ENCODE data around the gene TRIM41. TPM values are rescaled to one million over a fixed set of nuclear protein-coding genes. Genes with fewer than 3 reads are reported as not detected.

TRIM41 gene
- total and polyA plus RNA-seq, 9 of the 15 experiments (the other 6 are each of a cell fraction or from before 2014, with no cell fraction given) = 1.8 to 47.6 (median 20.9) TPM

DNA sequence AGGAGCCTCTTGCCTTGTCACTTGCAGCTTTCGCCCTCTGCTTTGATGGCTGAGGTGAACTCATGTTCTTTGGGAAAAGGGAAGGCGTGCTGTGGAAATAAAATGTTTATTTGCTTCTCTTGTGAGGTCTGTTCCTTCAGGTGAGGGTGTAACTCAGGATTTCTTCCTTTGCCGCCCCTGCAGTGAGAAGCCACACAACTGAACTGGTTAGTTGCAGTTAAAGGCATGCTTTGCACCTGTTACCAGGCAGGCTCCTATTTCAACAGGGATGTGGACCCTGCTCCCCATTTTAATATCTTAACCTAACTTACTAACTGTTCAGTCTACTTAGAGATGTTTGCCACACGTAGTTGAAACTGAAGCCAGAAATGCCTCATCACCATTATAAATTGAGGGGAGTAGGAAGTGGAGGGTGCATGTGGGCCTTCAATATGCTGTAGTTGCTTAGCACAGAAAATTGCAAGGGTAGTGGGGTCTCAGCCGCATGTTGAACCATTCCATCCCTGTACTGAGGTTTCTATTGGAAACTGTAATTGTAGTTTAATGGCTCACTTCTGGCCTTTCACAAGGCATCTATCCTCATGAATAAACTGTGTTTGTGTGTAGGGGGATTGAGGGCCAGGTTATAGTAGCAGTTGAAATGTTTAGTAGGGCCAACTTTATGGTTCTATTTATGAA lies 12.7 kb downstream of the TRIM41 start (continued):
- TF ChIP-seq, protein P1, sequence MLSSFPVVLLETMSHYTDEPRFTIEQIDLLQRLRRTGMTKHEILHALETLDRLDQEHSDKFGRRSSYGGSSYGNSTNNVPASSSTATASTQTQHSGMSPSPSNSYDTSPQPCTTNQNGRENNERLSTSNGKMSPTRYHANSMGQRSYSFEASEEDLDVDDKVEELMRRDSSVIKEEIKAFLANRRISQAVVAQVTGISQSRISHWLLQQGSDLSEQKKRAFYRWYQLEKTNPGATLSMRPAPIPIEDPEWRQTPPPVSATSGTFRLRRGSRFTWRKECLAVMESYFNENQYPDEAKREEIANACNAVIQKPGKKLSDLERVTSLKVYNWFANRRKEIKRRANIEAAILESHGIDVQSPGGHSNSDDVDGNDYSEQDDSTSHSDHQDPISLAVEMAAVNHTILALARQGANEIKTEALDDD (IDR thresholded peaks at IDR 0.05) = peak; percentile 63; the same call in 1 of the 2 replicates
- TF ChIP-seq, protein P2, sequence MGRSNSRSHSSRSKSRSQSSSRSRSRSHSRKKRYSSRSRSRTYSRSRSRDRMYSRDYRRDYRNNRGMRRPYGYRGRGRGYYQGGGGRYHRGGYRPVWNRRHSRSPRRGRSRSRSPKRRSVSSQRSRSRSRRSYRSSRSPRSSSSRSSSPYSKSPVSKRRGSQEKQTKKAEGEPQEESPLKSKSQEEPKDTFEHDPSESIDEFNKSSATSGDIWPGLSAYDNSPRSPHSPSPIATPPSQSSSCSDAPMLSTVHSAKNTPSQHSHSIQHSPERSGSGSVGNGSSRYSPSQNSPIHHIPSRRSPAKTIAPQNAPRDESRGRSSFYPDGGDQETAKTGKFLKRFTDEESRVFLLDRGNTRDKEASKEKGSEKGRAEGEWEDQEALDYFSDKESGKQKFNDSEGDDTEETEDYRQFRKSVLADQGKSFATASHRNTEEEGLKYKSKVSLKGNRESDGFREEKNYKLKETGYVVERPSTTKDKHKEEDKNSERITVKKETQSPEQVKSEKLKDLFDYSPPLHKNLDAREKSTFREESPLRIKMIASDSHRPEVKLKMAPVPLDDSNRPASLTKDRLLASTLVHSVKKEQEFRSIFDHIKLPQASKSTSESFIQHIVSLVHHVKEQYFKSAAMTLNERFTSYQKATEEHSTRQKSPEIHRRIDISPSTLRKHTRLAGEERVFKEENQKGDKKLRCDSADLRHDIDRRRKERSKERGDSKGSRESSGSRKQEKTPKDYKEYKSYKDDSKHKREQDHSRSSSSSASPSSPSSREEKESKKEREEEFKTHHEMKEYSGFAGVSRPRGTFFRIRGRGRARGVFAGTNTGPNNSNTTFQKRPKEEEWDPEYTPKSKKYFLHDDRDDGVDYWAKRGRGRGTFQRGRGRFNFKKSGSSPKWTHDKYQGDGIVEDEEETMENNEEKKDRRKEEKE (IDR thresholded peaks at IDR 0.05; ENCODE audit: borderline replicate concordance in 1 of 2, control insufficient read depth in 1 of 2, low read depth in 2 of 2, low read length in 1 of 2) = peak in 1 of 2 experiments; percentile 19; a peak in 1 of 4 replicates
- TF ChIP-seq PHF8 (IDR thresholded peaks at IDR 0.05; ENCODE audit: borderline replicate concordance, low read length) = no peak
- TF ChIP-seq KDM5B (IDR thresholded peaks at IDR 0.05; ENCODE audit: insufficient replicate concordance, low read depth, low read length) = peak; percentile 38
- 0 out of 2 replicates have a peak, but pooled peaks have one; percentile 30 for TF ChIP-seq SP1 (CRISPR knock-in tag; IDR thresholded peaks at IDR 0.05)
- no peak for TF ChIP-seq ZNF77 (CRISPR knock-in tag; IDR thresholded peaks at IDR 0.05)
- 0 out of 2 replicates have a peak, but pooled peaks have one; percentile 18 for TF ChIP-seq NFE2 (IDR thresholded peaks at IDR 0.05; ENCODE audit: low read depth)
- TF ChIP-seq ZC3H4 (CRISPR knock-in tag; IDR thresholded peaks at IDR 0.05; ENCODE audit: borderline replicate concordance) = 0 out of 2 replicates have a peak, but pooled peaks have one; percentile 30
- no peak for TF ChIP-seq FOXK1 (CRISPR knock-in tag; IDR thresholded peaks at IDR 0.05; ENCODE audit: borderline replicate concordance)
- peak; percentile 72 for TF ChIP-seq RBM39 (optimal IDR thresholded peaks at IDR 0.05; ENCODE audit: low read depth, low read length)
- TF ChIP-seq, protein P3, sequence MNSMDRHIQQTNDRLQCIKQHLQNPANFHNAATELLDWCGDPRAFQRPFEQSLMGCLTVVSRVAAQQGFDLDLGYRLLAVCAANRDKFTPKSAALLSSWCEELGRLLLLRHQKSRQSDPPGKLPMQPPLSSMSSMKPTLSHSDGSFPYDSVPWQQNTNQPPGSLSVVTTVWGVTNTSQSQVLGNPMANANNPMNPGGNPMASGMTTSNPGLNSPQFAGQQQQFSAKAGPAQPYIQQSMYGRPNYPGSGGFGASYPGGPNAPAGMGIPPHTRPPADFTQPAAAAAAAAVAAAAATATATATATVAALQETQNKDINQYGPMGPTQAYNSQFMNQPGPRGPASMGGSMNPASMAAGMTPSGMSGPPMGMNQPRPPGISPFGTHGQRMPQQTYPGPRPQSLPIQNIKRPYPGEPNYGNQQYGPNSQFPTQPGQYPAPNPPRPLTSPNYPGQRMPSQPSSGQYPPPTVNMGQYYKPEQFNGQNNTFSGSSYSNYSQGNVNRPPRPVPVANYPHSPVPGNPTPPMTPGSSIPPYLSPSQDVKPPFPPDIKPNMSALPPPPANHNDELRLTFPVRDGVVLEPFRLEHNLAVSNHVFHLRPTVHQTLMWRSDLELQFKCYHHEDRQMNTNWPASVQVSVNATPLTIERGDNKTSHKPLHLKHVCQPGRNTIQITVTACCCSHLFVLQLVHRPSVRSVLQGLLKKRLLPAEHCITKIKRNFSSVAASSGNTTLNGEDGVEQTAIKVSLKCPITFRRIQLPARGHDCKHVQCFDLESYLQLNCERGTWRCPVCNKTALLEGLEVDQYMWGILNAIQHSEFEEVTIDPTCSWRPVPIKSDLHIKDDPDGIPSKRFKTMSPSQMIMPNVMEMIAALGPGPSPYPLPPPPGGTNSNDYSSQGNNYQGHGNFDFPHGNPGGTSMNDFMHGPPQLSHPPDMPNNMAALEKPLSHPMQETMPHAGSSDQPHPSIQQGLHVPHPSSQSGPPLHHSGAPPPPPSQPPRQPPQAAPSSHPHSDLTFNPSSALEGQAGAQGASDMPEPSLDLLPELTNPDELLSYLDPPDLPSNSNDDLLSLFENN (IDR thresholded peaks at IDR 0.05; ENCODE audit: low read depth in 2 of 2, low read length in 2 of 2) = peak in 1 of 2 experiments; percentile 68; a peak in 1 of 4 replicates

All from K562 (cell line).